GM18873 (cell line): Measurements from ENCODE around the gene GRK3.
"Not testable (repeated sequence)": the region's sequence is repeated elsewhere in the genome, so short reads cannot be mapped to it uniquely, and the experiment has no call there.

Experiments used
- ATAC-seq: cut with Tn5 transposase; IDR thresholded peaks from one replicate; pipeline ENCODE4 v1.9.1; 2021; ENCODE audit warnings: mild to moderate bottlenecking, moderate library complexity, moderate number of reproducible peaks; ENCODE audit not compliant: unreplicated experiment, low FRiP score

The GRK3 gene

GRCh38 chr22:25548866-25549464 is 15.5 kb upstream of the GRK3 start:
- no peak for ATAC-seq

DNA sequence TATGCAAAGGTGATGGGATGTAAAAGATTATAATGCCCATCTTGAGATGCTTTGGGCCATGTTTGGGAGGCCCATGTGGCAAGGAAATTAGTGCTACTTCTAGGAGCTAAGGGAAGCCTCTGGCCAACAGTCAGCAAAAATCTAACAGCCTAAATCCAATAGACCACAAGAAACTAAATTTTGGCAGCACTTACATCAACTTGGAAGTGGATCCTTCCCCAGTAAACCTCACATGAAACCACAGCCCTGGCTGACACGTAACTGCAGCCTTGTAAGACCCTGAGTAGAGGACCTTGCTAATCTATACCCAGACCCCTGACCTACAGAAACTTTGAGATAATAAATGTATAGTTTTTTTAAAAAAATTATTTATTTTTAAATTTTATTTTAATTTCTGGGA is 13.1 kb upstream of the GRK3 start:
- ATAC-seq, result no peak

DNA sequence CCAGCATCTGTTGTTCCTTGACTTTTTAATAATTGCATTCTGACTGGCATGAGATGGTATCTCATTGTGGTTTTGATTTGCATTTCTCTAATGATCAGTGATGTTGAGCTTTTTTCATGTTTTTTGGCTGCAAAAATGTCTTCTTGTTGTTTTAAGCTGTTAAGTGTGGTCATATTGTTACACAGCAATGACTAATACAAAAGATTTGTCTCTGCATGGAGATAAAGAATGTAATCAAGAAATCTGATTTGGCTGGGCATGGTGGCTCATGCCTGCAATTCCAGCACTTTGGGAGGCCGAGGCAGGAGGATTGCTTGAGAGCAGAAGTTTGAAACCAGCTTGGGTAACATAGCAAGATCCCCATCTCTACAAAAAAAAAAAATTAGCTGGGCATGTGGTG is 12.1 kb upstream of the GRK3 start:
- ATAC-seq, result not testable (repeated sequence)

GRCh38 chr22:25553131-25553530 is 11.3 kb upstream of the GRK3 start:
- no peak for ATAC-seq

DNA sequence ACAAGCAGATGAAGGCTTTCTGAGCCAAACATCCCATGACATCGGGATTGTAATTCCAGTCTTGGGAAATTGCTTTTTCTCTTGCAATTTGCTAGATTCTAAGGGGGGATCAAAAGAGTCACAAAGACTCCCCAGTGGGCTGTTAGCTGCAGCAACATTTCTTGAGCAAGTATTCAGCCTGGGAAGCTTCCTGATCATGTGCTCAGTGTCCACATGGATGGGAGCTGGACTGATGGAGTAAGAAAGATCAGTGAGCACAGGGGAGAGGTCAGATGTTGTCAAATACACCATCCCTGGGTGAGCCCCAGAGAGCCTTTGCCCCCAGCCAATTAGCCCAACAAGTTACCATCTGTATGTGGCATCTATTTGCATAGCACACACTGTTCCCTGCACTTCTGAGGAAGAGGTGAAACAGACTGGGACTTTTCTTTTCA is 10.2 kb upstream of the GRK3 start:
- ATAC-seq, result no peak

- no peak for ATAC-seq
Measured at GRCh38 chr22:25554689-25555088, 9.8 kb upstream of the GRK3 start.

- ATAC-seq, result no peak
Measured at GRCh38 chr22:25555586-25555985, 8.9 kb upstream of the GRK3 start.

- ATAC-seq, result no peak
Measured at GRCh38 chr22:25557218-25557617, 7.3 kb upstream of the GRK3 start.

- no peak for ATAC-seq
Measured at GRCh38 chr22:25558341-25558740, 6.1 kb upstream of the GRK3 start.

- ATAC-seq, result not testable (repeated sequence)
Measured at GRCh38 chr22:25559910-25560309, 4.6 kb upstream of the GRK3 start.

GRCh38 chr22:25561182-25561581 is 3.3 kb upstream of the GRK3 start:
- not testable (repeated sequence) for ATAC-seq

DNA sequence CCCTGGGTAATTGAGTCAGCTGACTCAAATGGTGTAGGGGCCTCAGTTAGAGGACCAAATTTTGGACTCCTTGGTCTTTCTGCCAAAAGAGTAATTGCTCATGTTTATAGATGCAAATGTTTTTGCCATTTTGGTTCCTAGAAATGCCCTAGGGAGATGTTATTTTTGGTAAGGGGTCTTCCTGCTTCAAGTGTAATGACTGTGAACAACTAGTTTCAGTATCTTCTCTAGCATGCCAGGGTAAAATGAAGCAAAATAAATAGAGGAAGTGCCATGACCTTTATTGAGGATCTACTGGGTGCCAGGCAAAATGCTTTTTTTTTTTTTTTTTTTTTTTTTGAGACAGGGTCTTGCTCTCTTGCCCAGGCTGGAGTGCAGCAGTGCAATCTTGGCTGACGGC is 2.5 kb upstream of the GRK3 start:
- ATAC-seq, result not testable (repeated sequence)

DNA sequence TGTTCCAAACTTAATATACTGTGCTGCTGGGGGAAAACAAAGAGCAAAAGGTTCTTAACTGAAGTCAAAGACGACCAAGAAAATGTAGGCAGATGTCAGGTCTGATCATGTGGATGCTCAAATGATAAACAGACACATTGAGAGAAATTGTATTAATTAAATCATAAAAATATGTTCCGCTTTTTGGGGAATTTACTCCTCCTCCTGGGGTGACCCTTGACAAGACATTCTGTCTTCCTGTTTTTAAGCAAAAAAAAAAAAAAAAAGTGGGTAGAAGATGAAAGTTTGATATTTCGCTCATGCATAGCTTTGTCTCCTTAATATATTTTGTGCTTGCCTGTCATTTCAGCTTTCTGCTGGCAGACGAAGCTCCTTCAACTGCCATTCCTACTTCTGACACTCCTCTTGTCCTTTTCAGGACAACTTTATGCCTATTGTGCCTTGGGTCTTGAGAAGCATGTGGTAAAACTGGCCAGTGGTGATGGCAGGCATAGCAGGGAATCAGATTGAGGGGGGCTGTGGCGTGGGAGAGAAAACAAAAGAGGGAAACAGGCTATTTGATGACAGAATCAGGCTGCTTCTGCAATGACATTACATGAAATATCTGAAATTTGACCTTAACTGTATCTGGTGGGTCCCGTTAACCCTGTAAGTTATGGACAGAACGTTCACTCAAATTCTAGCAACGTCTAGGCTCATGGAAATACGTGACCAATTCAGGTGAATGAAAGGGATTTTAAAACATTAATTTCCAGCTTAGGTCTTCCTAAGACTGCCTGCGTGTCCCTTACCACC is 1.3 kb upstream of the GRK3 start:
- not testable (repeated sequence) for ATAC-seq

DNA sequence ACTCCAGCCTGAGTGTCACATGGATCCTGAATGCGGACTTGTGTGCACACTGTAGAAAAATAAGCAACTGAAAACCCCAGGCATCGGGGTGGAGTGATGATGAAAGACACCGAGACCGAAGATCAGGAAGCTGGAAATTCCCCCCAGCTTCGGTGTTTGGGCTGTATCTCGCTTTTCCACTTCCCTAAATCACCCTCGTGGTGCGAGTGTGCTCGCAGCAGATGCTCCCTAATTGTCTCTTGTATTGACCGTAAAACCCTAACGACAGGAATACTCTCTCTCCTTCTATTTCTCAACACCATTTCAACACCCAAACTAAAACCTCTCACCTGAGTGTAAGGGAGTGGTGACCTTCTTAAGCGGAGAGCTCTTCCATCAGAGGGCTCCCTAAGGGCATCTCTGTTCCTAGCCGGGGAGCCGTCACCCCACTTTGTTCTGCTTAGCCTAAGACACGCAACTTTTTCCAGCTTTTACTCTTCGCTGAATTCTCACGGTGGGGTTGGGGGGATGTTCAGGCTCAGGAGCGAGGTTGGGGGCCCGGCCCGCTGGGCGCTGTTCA is 635 bp upstream of the GRK3 start:
- no peak for ATAC-seq

DNA sequence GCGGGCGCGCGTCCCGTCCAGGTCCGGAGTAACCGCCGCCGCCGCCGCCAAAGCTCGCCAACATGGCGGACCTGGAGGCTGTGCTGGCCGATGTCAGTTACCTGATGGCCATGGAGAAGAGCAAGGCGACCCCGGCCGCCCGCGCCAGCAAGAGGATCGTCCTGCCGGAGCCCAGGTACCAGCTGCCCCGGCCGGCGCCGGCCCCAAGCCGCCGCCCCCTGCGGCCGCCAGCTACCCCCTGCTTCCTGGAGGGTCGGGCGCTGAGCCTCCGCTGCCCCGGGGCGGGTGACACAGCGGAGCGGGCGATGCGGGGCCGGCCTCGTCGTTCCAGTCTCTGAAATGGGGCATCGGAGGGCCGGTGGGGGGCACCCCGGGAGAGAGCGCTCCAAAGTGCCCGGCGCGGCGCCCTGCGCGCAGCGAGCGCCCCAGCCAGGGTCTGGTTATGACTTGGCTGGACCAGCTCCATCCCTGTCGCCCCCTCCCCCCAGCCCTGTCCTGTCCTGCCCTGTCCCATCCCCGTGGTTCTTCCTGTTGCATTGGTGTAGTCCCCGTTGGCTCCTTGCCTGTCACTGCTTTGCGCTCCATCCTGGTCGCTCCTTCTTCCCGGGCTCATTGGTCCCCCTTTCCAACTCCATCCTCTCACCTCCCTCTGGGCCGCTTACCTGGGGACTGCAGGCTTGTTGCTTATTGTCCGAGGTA is 653 bp downstream of the GRK3 start:
- ATAC-seq, result no peak

DNA sequence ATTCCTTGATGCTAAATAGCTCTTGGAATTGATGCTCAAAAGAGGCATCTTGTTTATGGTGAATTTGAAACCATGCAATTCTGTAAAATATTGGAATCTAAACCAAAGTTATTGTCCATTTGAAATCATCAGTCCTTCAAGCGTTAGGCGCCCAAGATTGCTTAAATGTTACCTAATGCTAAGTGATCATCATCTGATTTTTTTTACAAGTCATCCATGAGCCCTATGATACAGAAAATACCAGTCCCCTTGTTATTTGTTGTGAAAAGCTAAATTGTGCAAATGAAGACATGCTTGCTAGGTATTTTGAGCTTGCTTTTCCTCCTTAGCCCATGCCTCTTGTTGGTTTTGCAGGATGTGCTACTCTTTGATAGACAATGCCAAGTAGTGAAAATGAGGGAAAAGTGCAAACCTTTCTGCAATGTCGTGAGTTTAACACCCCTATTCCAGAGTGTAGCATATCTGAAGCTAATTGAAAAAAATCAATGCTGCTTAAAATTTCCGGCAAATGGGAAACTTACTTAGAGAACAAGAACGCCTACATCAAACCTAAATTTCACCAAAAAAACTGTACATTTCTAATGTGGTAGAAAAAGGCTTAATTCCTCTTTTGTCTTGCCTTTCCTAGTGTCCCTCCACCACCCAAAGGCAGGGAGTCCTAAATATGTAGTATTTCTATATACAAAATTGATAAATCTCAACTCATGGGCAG is 1.9 kb downstream of the GRK3 start:
- ATAC-seq, result no peak

DNA sequence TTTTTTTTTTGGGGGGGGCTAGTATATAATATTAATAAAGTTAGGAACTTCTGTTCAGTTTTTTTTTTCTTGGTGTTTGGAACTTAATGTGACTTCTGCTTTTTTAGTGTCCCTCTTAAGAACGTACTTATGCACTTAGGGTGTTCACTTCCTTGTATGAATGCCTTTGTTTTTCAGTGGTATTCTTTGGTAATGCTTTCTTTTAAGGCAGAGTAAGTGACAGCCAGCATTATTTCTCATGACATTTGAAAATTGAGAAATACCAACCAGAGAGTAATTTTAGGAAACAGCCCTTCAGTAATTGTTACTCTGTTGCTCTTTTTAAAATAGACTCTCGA is 2.4 kb downstream of the GRK3 start:
- ATAC-seq, result no peak

- ATAC-seq, result no peak
Measured at GRCh38 chr22:25567251-25567675, 2.8 kb downstream of the GRK3 start.

DNA sequence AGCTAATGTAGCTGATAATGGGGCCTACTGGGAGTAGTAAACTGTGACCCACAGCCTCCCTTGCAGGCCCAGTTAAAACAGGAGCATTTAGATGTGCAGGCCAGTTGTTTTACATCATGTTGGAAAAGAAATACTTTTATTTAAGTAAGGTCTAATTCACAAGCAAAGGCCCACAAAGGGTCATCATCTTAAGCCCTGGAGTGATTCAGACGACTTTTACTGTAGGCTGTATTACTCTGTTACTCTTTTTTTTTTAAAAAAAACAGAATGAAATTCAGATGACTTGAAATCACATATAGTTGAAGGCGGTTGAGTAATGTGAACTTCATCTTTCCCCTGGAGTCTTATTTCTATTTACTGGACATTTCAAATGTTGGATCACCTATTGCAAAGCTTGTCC is 3.6 kb downstream of the GRK3 start:
- not testable (repeated sequence) for ATAC-seq

DNA sequence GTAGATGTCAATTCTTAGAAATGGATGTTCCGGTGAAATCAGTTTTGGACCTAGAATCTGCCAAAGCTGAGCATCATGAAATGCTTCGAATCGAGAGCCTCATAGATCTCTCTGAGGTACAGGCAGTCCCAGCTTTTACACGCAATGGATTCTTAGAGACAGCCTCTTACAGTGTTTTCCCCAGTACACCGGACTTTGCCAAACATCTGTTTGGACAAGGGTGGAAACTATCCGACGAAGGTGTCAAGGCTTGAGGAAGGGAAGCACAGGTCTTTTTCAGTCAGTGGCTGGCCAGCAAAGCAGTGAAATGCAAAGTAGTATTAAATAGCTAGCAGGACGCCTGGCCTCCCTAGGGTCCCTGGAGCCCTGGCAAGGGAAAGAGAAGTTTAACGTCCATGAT is 4.9 kb downstream of the GRK3 start:
- ATAC-seq, result no peak

GRCh38 chr22:25569983-25570382 is 5.5 kb downstream of the GRK3 start:
- no peak for ATAC-seq
